A673 (cell line): ENCODE data around the gene MYH10. TPM values are rescaled to one million over a fixed set of nuclear protein-coding genes. Genes with fewer than 3 reads are reported as not detected.

Source experiments
- BruUV-seq: library from RNA; stranded (reverse); fragments of 400-500 nt; replicated peaks from 2 replicates; lab custom pipeline; 2021; lab: Mats Ljungman, UMichigan
- CTCF ChIA-PET: fragments of 300-600 bp; sonication (Branson Sonifier 250); formaldehyde crosslinking; loops from one replicate; lab custom pipeline; 2022; ENCODE audit warnings: antibody characterized with exemption; lab: Charles Lee
- POLR2A ChIA-PET: fragments of 300-600 bp; sonication (Branson Sonifier 250); formaldehyde crosslinking; loops from one replicate; lab custom pipeline; 2022; ENCODE audit warnings: antibody characterized with exemption; ENCODE audit not compliant: low non-redundant PET; lab: Charles Lee
- DNase-seq: peaks from one replicate; pipeline ENCODE4 v3.0.0-alpha.2; 2015; ENCODE audit warnings: low spot score
- H3K27ac ChIP-seq: fragments of 200-600 bp; sonication (generic); 2 replicates; pipeline ENCODE4 v1.5.1; 2016; ENCODE audit warnings: mixed run types, low read depth, mild to moderate bottlenecking, mixed read lengths, antibody characterized with exemption, low read length; ENCODE audit not compliant: poor library complexity, severe bottlenecking
- H3K27me3 ChIP-seq: fragments of 200-600 bp; sonication (generic); replicated peaks from 2 replicates; pipeline ENCODE4 v1.6.1; 2017; ENCODE audit warnings: mixed run types, low read depth, mild to moderate bottlenecking, mixed read lengths, antibody characterized with exemption, low read length; ENCODE audit not compliant: insufficient read depth, poor library complexity
- H3K36me3 ChIP-seq: fragments of 200-600 bp; sonication (generic); 2 replicates; pipeline ENCODE4 v1.6.1; 2016; ENCODE audit warnings: mixed run types, mild to moderate bottlenecking, mixed read lengths, antibody characterized with exemption, low read length; ENCODE audit not compliant: insufficient read depth, poor library complexity, severe bottlenecking
- H3K4me1 ChIP-seq: fragments of 200-600 bp; sonication (generic); 2 replicates; pipeline ENCODE4 v1.6.1; 2017; ENCODE audit warnings: mixed run types, mild to moderate bottlenecking, mixed read lengths, antibody characterized with exemption, low read length; ENCODE audit not compliant: insufficient read depth, poor library complexity, severe bottlenecking
- H3K4me3 ChIP-seq: fragments of 200-600 bp; sonication (generic); 2 replicates; pipeline ENCODE4 v1.5.1; 2016; ENCODE audit warnings: low read depth, mixed run types, mild to moderate bottlenecking, mixed read lengths, low read length; ENCODE audit not compliant: poor library complexity, severe bottlenecking
- H3K9me3 ChIP-seq: fragments of 200-600 bp; sonication (generic); 2 replicates; pipeline ENCODE4 v1.6.1; 2016; ENCODE audit warnings: mixed run types, low read depth, mild to moderate bottlenecking, mixed read lengths, antibody characterized with exemption, low read length; ENCODE audit not compliant: poor library complexity, severe bottlenecking
- CTCF ChIP-seq: fragments of 300-800, 200-600 bp; sonication (generic); conservative IDR thresholded peaks from 2 replicates; pipeline ENCODE4 v1.5.1; 2017; ENCODE audit warnings: low read depth, mild to moderate bottlenecking, antibody characterized with exemption, low read length, moderate library complexity, mixed read lengths
- EZH2 ChIP-seq: fragments of 200-600 bp; sonication (generic); IDR thresholded peaks from 2 replicates; pipeline ENCODE4 v1.6.1; 2017; ENCODE audit warnings: borderline replicate concordance, low read depth, mild to moderate bottlenecking, mixed read lengths, antibody characterized with exemption, low read length; ENCODE audit not compliant: poor library complexity, severe bottlenecking
- intact Hi-C: fragments of 100-400 bp; cut with micrococcal nuclease; formaldehyde crosslinking; loops from one replicate; pipeline ENCODE4 v1.10.0; 2022; ENCODE audit not compliant: unreplicated experiment
- total RNA-seq: library from RNA; stranded (reverse); gene quantifications from 2 replicates; pipeline ENCODE4 v1.2.3, GENCODE V29; 2021

MYH10 gene
- total RNA-seq, 1 experiment from 2014 or later, result 129 TPM

- peaks cover 21% of the 10 kb centered on the region for H3K36me3 ChIP-seq
- intact Hi-C loops, result no loop called here
- CTCF ChIA-PET, result no interaction called here
- DNase-seq, result no peak
- no peaks in the 10 kb centered on the region for H3K9me3 ChIP-seq
- POLR2A ChIA-PET, result no interaction called here
- H3K4me1 ChIP-seq, result peaks cover 7% of the 10 kb centered on the region
- no TSS peak for BruUV-seq
- no peaks in the 10 kb centered on the region for H3K27me3 ChIP-seq
- no peak overlapping the region for H3K4me3 ChIP-seq
- TF ChIP-seq CTCF (no peak), EZH2 (no peak)
- no peak overlapping the region for H3K27ac ChIP-seq
These were observed 8.3 kb downstream of the MYH10 start for GRCh38 chr17:8622191-8622590.

- intact Hi-C loops, result no loop called here
- POLR2A ChIA-PET, result no interaction called here
- Histone ChIP-seq H3K4me3 (no peak overlapping the region), H3K4me1 (peaks cover 1% of the 10 kb centered on the region), H3K27ac (no peak overlapping the region), H3K9me3 (no peaks in the 10 kb centered on the region), H3K36me3 (peaks cover 21% of the 10 kb centered on the region), H3K27me3 (no peaks in the 10 kb centered on the region)
- no peak for DNase-seq
- no peak for TF ChIP-seq EZH2
- no peak for TF ChIP-seq CTCF
- no TSS peak for BruUV-seq
- CTCF ChIA-PET, result no interaction called here
These were observed 8.9 kb downstream of the MYH10 start for GRCh38 chr17:8621585-8621984.

GRCh38 chr17:8619294-8619693 lies 11.2 kb downstream of the MYH10 start:
- CTCF ChIA-PET, result no interaction called here
- no peak for DNase-seq
- no peak overlapping the region for H3K27ac ChIP-seq
- H3K9me3 ChIP-seq, result no peaks in the 10 kb centered on the region
- H3K36me3 ChIP-seq, result peaks cover 21% of the 10 kb centered on the region
- H3K4me1 ChIP-seq, result no peaks in the 10 kb centered on the region
- no peaks in the 10 kb centered on the region for H3K27me3 ChIP-seq
- intact Hi-C loops, result no loop called here
- BruUV-seq, result no TSS peak
- POLR2A ChIA-PET, result no interaction called here
- H3K4me3 ChIP-seq, result no peak overlapping the region
- TF ChIP-seq EZH2 (no peak), CTCF (no peak)
